Measurements from ENCODE around the gene AIFM3. TPM values are rescaled to one million over a fixed set of nuclear protein-coding genes. Genes with fewer than 3 reads are reported as not detected.

Gene AIFM3
- total and polyA plus RNA-seq, 2 of the 13 experiments (the other 11 are each of a cell fraction or from before 2014, with no cell fraction given): 9.0 to 15.3 TPM

DNA sequence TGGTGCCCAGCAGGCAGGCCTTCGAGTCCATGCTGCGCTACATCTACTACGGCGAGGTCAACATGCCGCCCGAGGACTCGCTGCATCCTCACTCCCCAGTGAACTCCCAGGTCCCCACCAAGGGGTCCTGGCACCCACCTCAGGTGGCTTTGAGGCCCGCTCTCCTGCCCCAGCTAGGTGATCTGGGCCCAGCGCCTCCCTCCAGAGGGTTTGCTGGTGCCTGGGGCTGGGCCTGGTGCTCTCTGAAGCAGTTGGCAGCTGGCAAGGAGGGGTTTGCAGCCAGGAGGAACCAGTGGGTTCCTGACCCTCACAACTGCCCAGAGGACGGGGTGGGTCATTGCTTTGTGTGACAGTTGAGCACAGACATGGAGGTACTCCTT, 29.0 kb downstream of the AIFM3 start:
- 100% methylated on average over 8 of the region's 10 CpGs for WGBS (ENCODE audit: low lambda C conversion rate)
- Histone ChIP-seq H3K4me3 (replicated peaks in 1 of 3; ENCODE audit: insufficient read depth in 1 of 3, low read depth in 2 of 3, low read length in 3 of 3) (no peak overlapping the region), H3K27me3 (ENCODE audit: control insufficient read depth in 1 of 2, insufficient read depth in 2 of 2, low read length in 2 of 2) (no peaks in the 10 kb centered on the region), H2AFZ (ENCODE audit: low read length) (no peak overlapping the region), H3K27ac (ENCODE audit: extremely low read length, insufficient read depth, low read length) (no peak overlapping the region), H4K20me1 (ENCODE audit: insufficient read depth, low read length) (no peaks in the 10 kb centered on the region), H3K36me3 (replicated peaks in 1 of 2; ENCODE audit: control insufficient read depth in 1 of 2, insufficient read depth in 2 of 2, low read length in 2 of 2) (peaks cover 9 to 45% of the 10 kb centered on the region in 2 experiments), H3K4me1 (ENCODE audit: insufficient read depth, low read length) (peaks cover 9% of the 10 kb centered on the region), H3K79me2 (ENCODE audit: insufficient read depth, low read length) (peaks cover 8% of the 10 kb centered on the region), H3K4me2 (ENCODE audit: low read depth, low read length) (no peak overlapping the region), H3K9me3 (ENCODE audit: low read length) (no peaks in the 10 kb centered on the region), H3K9ac (ENCODE audit: insufficient read depth, low read depth, low read length) (no peak overlapping the region)
- in situ Hi-C loops (cut with HindIII; ENCODE audit: extremely low pct_ligation_motif_present, low pct_unique_long_range_greater_than_20kb): no loop called here
- no peak for ATAC-seq
- no peak for DNase-seq (ENCODE audit: low spot score)
- TF ChIP-seq GATA4 (IDR thresholded peaks at IDR 0.05; ENCODE audit: borderline replicate concordance, low read depth): no peak
- TF ChIP-seq ZNF572 (CRISPR knock-in tag; IDR thresholded peaks at IDR 0.05): no peak
- no peak for TF ChIP-seq HNF4G (IDR thresholded peaks at IDR 0.05; ENCODE audit: borderline replicate concordance, low read depth, low read length)
- no peak for TF ChIP-seq HNF4G (CRISPR knock-in tag; IDR thresholded peaks at IDR 0.05; ENCODE audit: borderline replicate concordance, low read depth)
- TF ChIP-seq ZNF7 (CRISPR knock-in tag; IDR thresholded peaks at IDR 0.05): no peak
- no peak for TF ChIP-seq MEIS1 (CRISPR knock-in tag; IDR thresholded peaks at IDR 0.05; ENCODE audit: borderline replicate concordance)
- TF ChIP-seq SRSF1 (optimal IDR thresholded peaks at IDR 0.05; ENCODE audit: low read depth, low read length): no peak
- intact Hi-C loops (cut with micrococcal nuclease; ENCODE audit: unreplicated experiment): no loop called here
- ChIA-PET CTCF (ENCODE audit: low intra/inter-chr PET ratio, low total read pairs) (no interaction called here), POLR2A (interaction anchor here (0.6 kb wide), 1 partner anchor 14 kb away, joined by 5 read pairs; the partner anchor contains the start of gene LZTR1)
- FAIRE-seq: no peak
- BruUV-seq (replicated peaks): no TSS peak

DNA sequence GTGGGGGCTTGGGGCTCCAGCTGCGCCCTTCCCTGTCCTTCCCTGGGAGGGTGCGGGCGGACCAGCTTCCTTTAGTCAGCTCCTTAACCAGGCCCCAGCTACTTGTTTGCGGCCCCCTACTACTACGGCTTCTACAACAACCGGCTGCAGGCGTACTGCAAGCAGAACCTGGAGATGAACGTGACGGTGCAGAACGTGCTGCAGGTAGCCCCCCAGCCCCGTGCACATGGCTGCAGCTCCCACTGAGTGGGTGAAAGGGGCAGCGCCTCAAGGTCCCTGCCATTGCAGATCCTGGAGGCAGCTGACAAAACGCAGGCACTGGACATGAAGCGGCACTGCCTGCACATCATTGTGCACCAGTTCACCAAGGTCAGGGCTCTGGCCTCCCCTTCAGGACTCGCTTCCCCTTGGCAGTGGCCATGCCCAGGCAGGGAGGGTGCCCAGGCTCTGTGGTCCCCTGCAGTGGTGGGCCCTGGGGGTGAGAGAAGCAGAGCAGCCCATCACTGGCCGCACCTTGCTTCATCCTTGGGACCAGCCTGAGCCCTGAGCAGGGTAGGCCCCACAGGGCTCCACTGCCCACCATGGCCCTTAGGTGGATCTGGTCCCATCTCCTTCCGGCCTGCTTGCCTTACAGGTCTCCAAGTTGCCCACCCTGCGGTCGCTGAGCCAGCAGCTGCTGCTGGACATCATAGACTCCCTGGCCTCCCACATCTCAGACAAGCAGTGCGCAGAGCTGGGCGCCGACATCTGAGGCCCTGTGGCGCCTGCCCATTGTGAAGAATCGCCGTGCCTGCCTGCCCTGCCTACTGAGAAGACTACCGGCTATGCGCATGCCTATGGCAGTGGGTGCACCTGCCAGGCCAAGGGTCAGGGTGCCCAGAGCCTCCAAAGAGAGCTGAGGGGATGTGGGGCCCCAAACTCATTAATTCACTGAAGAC, 29.8 kb downstream of the AIFM3 start:
- Histone ChIP-seq H3K27me3 (ENCODE audit: control insufficient read depth in 1 of 2, insufficient read depth in 2 of 2, low read length in 2 of 2) (no peaks in the 10 kb centered on the region), H4K20me1 (ENCODE audit: insufficient read depth, low read length) (no peaks in the 10 kb centered on the region), H2AFZ (ENCODE audit: low read length) (no peak overlapping the region), H3K36me3 (replicated peaks in 1 of 2; ENCODE audit: control insufficient read depth in 1 of 2, insufficient read depth in 2 of 2, low read length in 2 of 2) (peaks cover 8 to 42% of the 10 kb centered on the region in 2 experiments), H3K9me3 (ENCODE audit: low read length) (no peaks in the 10 kb centered on the region), H3K79me2 (ENCODE audit: insufficient read depth, low read length) (peaks cover 14% of the 10 kb centered on the region), H3K9ac (ENCODE audit: insufficient read depth, low read depth, low read length) (no peak overlapping the region), H3K4me1 (ENCODE audit: insufficient read depth, low read length) (peaks cover 15% of the 10 kb centered on the region), H3K4me2 (ENCODE audit: low read depth, low read length) (no peak overlapping the region), H3K27ac (ENCODE audit: extremely low read length, insufficient read depth, low read length) (no peak overlapping the region), H3K4me3 (replicated peaks in 1 of 3; ENCODE audit: insufficient read depth in 1 of 3, low read depth in 2 of 3, low read length in 3 of 3) (no peak overlapping the region)
- TF ChIP-seq AGO2 (optimal IDR thresholded peaks at IDR 0.05; ENCODE audit: low read depth, low read length): peak; percentile 89
- TF ChIP-seq ZNF768 (CRISPR knock-in tag; IDR thresholded peaks at IDR 0.05): no peak
- TF ChIP-seq POLR2A (IDR thresholded peaks at IDR 0.05; ENCODE audit: insufficient read depth in 1 of 2, low read depth in 2 of 2, low read length in 2 of 2): peak in 1 of 2 experiments; percentile 44; a peak in 3 of 4 replicates
- POLR2A ChIA-PET: interaction anchor here (0.5 to 1.2 kb wide), 3 partner anchors 15 to 164 kb away, joined by 3 to 5 read pairs (median 3); partner anchors contain the start of gene LZTR1
- intact Hi-C loops (cut with micrococcal nuclease; ENCODE audit: unreplicated experiment): no loop called here
- TSS peak; percentile 40 for BruUV-seq (replicated peaks)
- WGBS (ENCODE audit: low lambda C conversion rate): 95% methylated on average over 13 of the region's 27 CpGs
- FAIRE-seq (no peak), DNase-seq (ENCODE audit: low spot score) (no peak), ATAC-seq (no peak)
- in situ Hi-C loops (cut with HindIII; ENCODE audit: extremely low pct_ligation_motif_present, low pct_unique_long_range_greater_than_20kb): no loop called here
- CTCF ChIA-PET (ENCODE audit: low intra/inter-chr PET ratio, low total read pairs): no interaction called here
